K562 (cell line): ENCODE data around the gene ERC2. TPM values are rescaled to one million over a fixed set of nuclear protein-coding genes. Genes with fewer than 3 reads are reported as not detected.

Experiments used
- ATAC-seq: fragments of 200-7000 bp; cut with Tn5 transposase; 3 replicates; pipeline ENCODE4 v1.9.1; 2020; ENCODE audit warnings: moderate library complexity
- BruUV-seq: library from RNA; stranded (reverse); fragments of 400-500 nt; replicated peaks from 2 replicates; lab custom pipeline; 2021; lab: Mats Ljungman, UMichigan
- CTCF ChIA-PET: fragments of 300-600 bp; formaldehyde crosslinking; extraction: SDS; loops from one replicate; lab custom pipeline; 2021; ENCODE audit warnings: low intra/inter-chr PET ratio; lab: Yijun Ruan, JAX
- POLR2A ChIA-PET: fragments of 300-600, 350-650 bp; sonication (Branson Sonifier 250); formaldehyde crosslinking; extraction: SDS; loops from one replicate; lab custom pipeline; 2021; ENCODE audit warnings: antibody characterized with exemption, inconsistent platforms; lab: Yijun Ruan, JAX
- DNase-seq, 4 experiments: peaks; one replicate each; pipeline versions ENCODE4 v3.0.0 to v3.0.0-alpha.2; 2011 to 2018; ENCODE audit warnings: low spot score in 3 of 4, mixed read lengths in 3 of 4; ENCODE audit errors: extremely low read depth in 1 of 4
- FAIRE-seq: peaks from 2 replicates; lab custom pipeline; 2011; peaks lifted over from hg19 to GRCh38; lab: Jason Lieb, UNC
- H2AFZ ChIP-seq: 2 replicates; pipeline ENCODE4 v1.6.0; 2011; ENCODE audit warnings: low read depth, low read length, control low read depth, inconsistent platforms
- H3K27ac ChIP-seq: fragments of 200-600 bp; 3 replicates; pipeline ENCODE4 v1.8.0; 2011; ENCODE audit warnings: low read depth, mild to moderate bottlenecking, control low read depth, inconsistent platforms, low read length, moderate library complexity, mixed read lengths; ENCODE audit errors: extremely low read depth
- H3K27me3 ChIP-seq, 2 experiments: fragments of 300-600 bp in 1 of 2; 2 replicates in 1 of 2; 3 replicates in 1 of 2; pipeline versions ENCODE4 v1.6.0 to v1.8.0; 2011; ENCODE audit warnings: inconsistent platforms in 2 of 2, low read length in 2 of 2, mild to moderate bottlenecking in 1 of 2, mixed read lengths in 1 of 2, moderate library complexity in 1 of 2; ENCODE audit not compliant: control insufficient read depth in 2 of 2, insufficient read depth in 2 of 2
- H3K36me3 ChIP-seq: fragments of 300-600 bp; 3 replicates; pipeline ENCODE4 v1.8.0; 2011; ENCODE audit warnings: mild to moderate bottlenecking, low read length, inconsistent platforms; ENCODE audit not compliant: control insufficient read depth, insufficient read depth
- H3K4me1 ChIP-seq, 2 experiments: fragments of 200-600 bp in 1 of 2; replicated peaks in 1 of 2; 2 replicates in 1 of 2; 3 replicates in 1 of 2; pipeline versions ENCODE4 v1.5.1 to v1.8.0; 2011; ENCODE audit warnings: inconsistent platforms in 2 of 2, low read length in 2 of 2, mild to moderate bottlenecking in 1 of 2, mixed read lengths in 1 of 2, moderate library complexity in 1 of 2; ENCODE audit not compliant: control insufficient read depth in 2 of 2, insufficient read depth in 2 of 2
- H3K4me2 ChIP-seq: 2 replicates; pipeline ENCODE4 v1.6.1; 2011; ENCODE audit warnings: low read length, control low read depth, inconsistent platforms, mixed read lengths; ENCODE audit not compliant: insufficient read depth
- H3K4me3 ChIP-seq: fragments of 200-600 bp; sonication (generic), shearing (Covaris generic); 2 replicates; pipeline ENCODE4 v1.5.1; 2016; ENCODE audit warnings: control low read depth, inconsistent platforms
- H3K79me2 ChIP-seq: fragments of 200-600 bp; 3 replicates; pipeline ENCODE4 v1.8.0; 2011; ENCODE audit warnings: low read length, inconsistent platforms; ENCODE audit not compliant: control insufficient read depth, insufficient read depth
- H3K9ac ChIP-seq, 2 experiments: 2 replicates each; pipeline versions ENCODE4 v1.6.0 to v1.6.1; 2011; ENCODE audit warnings: low read depth in 2 of 2, low read length in 2 of 2, control low read depth in 1 of 2, inconsistent platforms in 1 of 2, mild to moderate bottlenecking in 1 of 2, mixed read lengths in 1 of 2; ENCODE audit not compliant: insufficient read depth in 1 of 2
- H3K9me1 ChIP-seq: one replicate; pipeline ENCODE4 v1.6.0; 2011; ENCODE audit warnings: inconsistent platforms, mild to moderate bottlenecking, low read length, moderate library complexity; ENCODE audit not compliant: control insufficient read depth, insufficient read depth
- H3K9me3 ChIP-seq: replicated peaks from 2 replicates; pipeline ENCODE4 v1.5.1; 2011; ENCODE audit warnings: low read depth, low read length, inconsistent platforms; ENCODE audit not compliant: control insufficient read depth, insufficient read depth
- H4K20me1 ChIP-seq: replicated peaks from 2 replicates; pipeline ENCODE4 v1.6.1; 2011; ENCODE audit warnings: low read length, inconsistent platforms, mixed read lengths; ENCODE audit not compliant: control insufficient read depth, insufficient read depth
- CBX2 ChIP-seq: fragments of 200-600 bp; sonication (generic); IDR thresholded peaks from one replicate; pipeline ENCODE4 v1.6.1; 2012; ENCODE audit warnings: mild to moderate bottlenecking, low read length, inconsistent platforms; ENCODE audit not compliant: insufficient read depth, poor library complexity, severe bottlenecking
- E2F8 ChIP-seq: fragments of 450-650 bp; IDR thresholded peaks from 2 replicates; pipeline ENCODE4 v1.7.1; 2018; ENCODE audit warnings: mild to moderate bottlenecking, low read depth; ENCODE audit not compliant: partially characterized antibody
- FOSL1 ChIP-seq: fragments of 200-800 bp; sonication (Bioruptor generic); conservative IDR thresholded peaks from 2 replicates; pipeline ENCODE4 v1.6.1; 2016; ENCODE audit warnings: missing genetic modification characterization, missing compliant biosample characterization
- GTF2F1 ChIP-seq: IDR thresholded peaks from 2 replicates; pipeline ENCODE4 v1.6.1; 2011; ENCODE audit warnings: low read depth, low read length, improper control_type of control experiment
- WGBS: fragments of 100-300 bp; shearing (Covaris generic); methylation state at CpG from one replicate; pipeline ENCODE4 v1.1.6; 2016; ENCODE audit warnings: low coverage, mixed read lengths; ENCODE audit not compliant: insufficient coverage; ENCODE audit errors: missing lambda C conversion rate; 5-methylcytosine and 5-hydroxymethylcytosine counted together
- in situ Hi-C: fragments of 300-500 bp; cut with MboI; formaldehyde crosslinking; loops from 4 replicates; pipeline ENCODE4 v1.15.0; 2018; ENCODE audit warnings: inconsistent platforms, mixed read lengths
- intact Hi-C: fragments of 100-400 bp; cut with micrococcal nuclease; formaldehyde crosslinking; loops from 2 replicates; pipeline ENCODE4 v1.14.2; 2022
- polyA plus RNA-seq, 8 experiments: library from polyadenylated mRNA; depleted of rRNA in 4 of 8; stranded (reverse) in 5 of 8; unstranded in 3 of 8; fragments of >200 nt; fragmentation: Nextera tagmentation in 2 of 8; fragmentation: Illumina TruSeq in 1 of 8; extraction: Ambion mirVana in 2 of 8; extraction: Trizol in 1 of 8; gene quantifications; 2 replicates each; pipeline versions ENCODE4 v1.2.1 to v1.2.3, GENCODE V29; 2011 to 2014; ENCODE audit warnings: inconsistent platforms in 1 of 8, missing spikeins in 1 of 8
- total RNA-seq, 7 experiments: library from RNA; depleted of rRNA in 6 of 7; stranded (reverse); fragments of >200 nt in 6 of 7; fragmentation: Illumina TruSeq in 2 of 7; extraction: Trizol in 2 of 7; gene quantifications; 2 replicates each; pipeline versions ENCODE4 v1.2.1 to v1.2.3, GENCODE V29; 2011 to 2021; ENCODE audit warnings: low replicate concordance in 1 of 7

ERC2 gene
- total and polyA plus RNA-seq, 9 of the 15 experiments (the other 6 are each of a cell fraction or from before 2014, with no cell fraction given): 0.04 to 0.18 (median 0.07) TPM; not detected in 2

GRCh38 chr3:55823001-55823400 lies 645.3 kb downstream of the ERC2 start:
- DNase-seq: no peak
- CTCF ChIA-PET: no interaction called here
- no peak overlapping the region for H3K9ac ChIP-seq
- H3K36me3 ChIP-seq: no peaks in the 10 kb centered on the region
- no peak overlapping the region for H3K4me2 ChIP-seq
- no peak for FAIRE-seq
- H3K4me3 ChIP-seq: no peak overlapping the region
- no peak overlapping the region for H3K27ac ChIP-seq
- intact Hi-C loops (no loop called here), in situ Hi-C loops (no loop called here)
- H3K27me3 ChIP-seq: no peaks in the 10 kb centered on the region
- ATAC-seq: no peak
- TF ChIP-seq FOSL1 (tag): no peak
- H3K9me1 ChIP-seq: no peaks in the 10 kb centered on the region
- H4K20me1 ChIP-seq: no peaks in the 10 kb centered on the region
- no peaks in the 10 kb centered on the region for H3K9me3 ChIP-seq
- H2AFZ ChIP-seq: no peak overlapping the region
- no peaks in the 10 kb centered on the region for H3K4me1 ChIP-seq
- no TSS peak for BruUV-seq
- H3K79me2 ChIP-seq: no peaks in the 10 kb centered on the region
- POLR2A ChIA-PET: no interaction called here

DNA sequence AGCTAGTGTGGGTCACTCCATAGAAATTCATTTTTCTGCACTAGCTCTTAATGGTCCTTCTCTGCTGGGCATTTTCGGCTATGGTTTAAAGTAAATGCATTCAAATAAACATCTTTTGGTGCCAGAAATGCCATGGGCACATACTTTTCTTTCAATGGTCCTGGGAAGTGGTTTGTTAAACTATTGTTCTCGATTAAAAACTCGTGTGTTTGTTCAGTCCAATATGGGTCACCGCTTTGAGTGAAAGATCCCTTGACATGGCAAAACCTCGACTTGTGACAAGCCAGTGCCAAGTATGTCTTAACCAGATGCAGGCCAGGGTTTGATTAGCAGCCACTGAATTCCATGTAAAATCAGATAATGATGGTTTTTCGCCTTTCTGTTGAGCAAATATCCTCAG lies 649.3 kb downstream of the ERC2 start:
- Histone ChIP-seq H3K4me3 (no peak overlapping the region), H3K4me1 (no peaks in the 10 kb centered on the region), H3K27me3 (no peaks in the 10 kb centered on the region), H2AFZ (no peak overlapping the region), H4K20me1 (no peaks in the 10 kb centered on the region), H3K79me2 (no peaks in the 10 kb centered on the region), H3K9me1 (no peaks in the 10 kb centered on the region), H3K9me3 (no peaks in the 10 kb centered on the region), H3K27ac (no peak overlapping the region), H3K36me3 (no peaks in the 10 kb centered on the region), H3K4me2 (no peak overlapping the region), H3K9ac (no peak overlapping the region)
- in situ Hi-C loops: no loop called here
- CTCF ChIA-PET: no interaction called here
- intact Hi-C loops: no loop called here
- 2% methylated on average over 6 of the region's 6 CpGs for WGBS
- TF ChIP-seq GTF2F1 (no peak), E2F8 (no peak), CBX2 (no peak)
- ATAC-seq (no peak), FAIRE-seq (no peak), DNase-seq (no peak)
- BruUV-seq: no TSS peak
- POLR2A ChIA-PET: no interaction called here
